Measurements from ENCODE around the gene PNLIPRP2. TPM values are rescaled to one million over a fixed set of nuclear protein-coding genes. Genes with fewer than 3 reads are reported as not detected.

Gene PNLIPRP2
- polyA plus RNA-seq, 1 donor (not counting 4 experiments of a cell fraction or from before 2014, with no cell fraction given) = not detected

DNA sequence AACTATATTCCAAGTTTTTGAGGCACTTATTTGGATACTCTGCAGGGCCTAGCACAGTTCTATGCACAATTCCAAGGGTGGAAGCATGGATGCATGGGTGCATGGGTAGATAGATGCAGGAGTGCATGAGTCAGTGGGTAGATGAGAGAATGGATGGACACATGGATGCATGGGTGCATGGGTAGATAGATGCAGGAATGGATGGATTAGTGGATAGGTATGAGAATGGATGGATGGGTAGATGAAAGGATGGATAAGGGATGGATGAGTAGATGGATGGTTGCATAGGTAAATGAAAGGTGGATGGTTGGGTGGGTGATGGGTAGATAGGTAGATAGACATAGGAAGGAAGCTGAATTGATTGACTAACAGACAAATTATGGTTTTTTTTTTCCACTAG lies 15.6 kb downstream of the PNLIPRP2 start:
- no peaks in the 10 kb centered on the region for H3K79me2 ChIP-seq (ENCODE audit: control insufficient read depth, insufficient read depth, low read length)

DNA sequence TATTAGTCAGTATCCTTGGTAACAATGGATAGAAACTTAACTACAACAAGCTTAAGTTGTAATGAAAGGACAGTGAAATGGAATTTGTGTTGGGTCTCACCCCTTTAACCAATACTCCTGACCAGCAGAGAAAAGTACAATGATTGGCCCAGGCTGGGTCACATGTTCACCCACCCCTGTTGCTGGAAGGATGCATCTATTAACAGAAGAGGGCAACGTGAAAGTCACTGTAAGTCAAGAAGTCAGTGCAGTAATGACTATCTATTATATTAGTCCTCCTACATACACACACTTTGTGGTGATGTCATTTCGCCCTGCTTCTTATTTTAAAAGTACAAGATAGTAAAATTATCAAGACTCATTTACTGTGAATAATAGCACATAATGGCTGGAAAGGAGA lies 16.2 kb downstream of the PNLIPRP2 start:
- Histone ChIP-seq H3K4me3 (ENCODE audit: control insufficient read depth in 2 of 3, extremely low read depth in 1 of 3, insufficient read depth in 2 of 3, low read depth in 1 of 3, low read length in 3 of 3) (no peak overlapping the region), H3K9me3 (ENCODE audit: control insufficient read depth, low read depth, low read length) (no peaks in the 10 kb centered on the region), H2AFZ (ENCODE audit: control insufficient read depth, low read length) (no peak overlapping the region), H3K4me2 (ENCODE audit: control insufficient read depth, extremely low read depth, insufficient read depth, low read depth, low read length) (no peak overlapping the region), H3K79me2 (ENCODE audit: control insufficient read depth, insufficient read depth, low read length) (no peaks in the 10 kb centered on the region), H3K9ac (ENCODE audit: control insufficient read depth, extremely low read depth, insufficient read depth, low read length) (no peak overlapping the region), H3K27me3 (ENCODE audit: control insufficient read depth, extremely low read depth, insufficient read depth, low read length) (no peaks in the 10 kb centered on the region), H3K4me1 (ENCODE audit: control insufficient read depth, extremely low read depth, insufficient read depth, low read length) (peaks cover 5% of the 10 kb centered on the region), H4K20me1 (ENCODE audit: control insufficient read depth, extremely low read depth, insufficient read depth, low read length) (no peaks in the 10 kb centered on the region), H3K27ac (ENCODE audit: control insufficient read depth, insufficient read depth, low read length) (no peak overlapping the region), H3K36me3 (ENCODE audit: control insufficient read depth in 2 of 2, extremely low read depth in 1 of 2, insufficient read depth in 2 of 2, low read length in 2 of 2) (no peaks in the 10 kb centered on the region), H3K9me1 (ENCODE audit: control insufficient read depth, extremely low read depth, insufficient read depth, low read length) (no peaks in the 10 kb centered on the region)
- dilution Hi-C loops (cut with MboI; ENCODE audit: extremely low pct_ligation_motif_present, low sequenced_read_pairs) = no loop called here
- no peak for DNase-seq (ENCODE audit: low read depth, low spot score)
- no peak for FAIRE-seq
- TF ChIP-seq, protein P1, sequence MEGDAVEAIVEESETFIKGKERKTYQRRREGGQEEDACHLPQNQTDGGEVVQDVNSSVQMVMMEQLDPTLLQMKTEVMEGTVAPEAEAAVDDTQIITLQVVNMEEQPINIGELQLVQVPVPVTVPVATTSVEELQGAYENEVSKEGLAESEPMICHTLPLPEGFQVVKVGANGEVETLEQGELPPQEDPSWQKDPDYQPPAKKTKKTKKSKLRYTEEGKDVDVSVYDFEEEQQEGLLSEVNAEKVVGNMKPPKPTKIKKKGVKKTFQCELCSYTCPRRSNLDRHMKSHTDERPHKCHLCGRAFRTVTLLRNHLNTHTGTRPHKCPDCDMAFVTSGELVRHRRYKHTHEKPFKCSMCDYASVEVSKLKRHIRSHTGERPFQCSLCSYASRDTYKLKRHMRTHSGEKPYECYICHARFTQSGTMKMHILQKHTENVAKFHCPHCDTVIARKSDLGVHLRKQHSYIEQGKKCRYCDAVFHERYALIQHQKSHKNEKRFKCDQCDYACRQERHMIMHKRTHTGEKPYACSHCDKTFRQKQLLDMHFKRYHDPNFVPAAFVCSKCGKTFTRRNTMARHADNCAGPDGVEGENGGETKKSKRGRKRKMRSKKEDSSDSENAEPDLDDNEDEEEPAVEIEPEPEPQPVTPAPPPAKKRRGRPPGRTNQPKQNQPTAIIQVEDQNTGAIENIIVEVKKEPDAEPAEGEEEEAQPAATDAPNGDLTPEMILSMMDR (optimal IDR thresholded peaks at IDR 0.05 in 1 of 3, IDR thresholded peaks at IDR 0.05 in 1 of 3, conservative IDR thresholded peaks at IDR 0.05 in 1 of 3; ENCODE audit: extremely low read depth in 1 of 3, insufficient read depth in 2 of 3, low read length in 3 of 3) = no peak
- TF ChIP-seq EZH2 (IDR thresholded peaks at IDR 0.05; ENCODE audit: low read length) = no peak

More for the DNA sequence above, 15.6 kb downstream of the PNLIPRP2 start:
- Histone ChIP-seq H4K20me1 (ENCODE audit: control insufficient read depth, extremely low read depth, insufficient read depth, low read length) (no peaks in the 10 kb centered on the region), H3K4me3 (ENCODE audit: control insufficient read depth in 2 of 3, extremely low read depth in 1 of 3, insufficient read depth in 2 of 3, low read depth in 1 of 3, low read length in 3 of 3) (no peak overlapping the region), H3K9me3 (ENCODE audit: control insufficient read depth, low read depth, low read length) (no peaks in the 10 kb centered on the region), H3K4me2 (ENCODE audit: control insufficient read depth, extremely low read depth, insufficient read depth, low read depth, low read length) (no peak overlapping the region), H3K27me3 (ENCODE audit: control insufficient read depth, extremely low read depth, insufficient read depth, low read length) (no peaks in the 10 kb centered on the region), H3K27ac (ENCODE audit: control insufficient read depth, insufficient read depth, low read length) (no peak overlapping the region), H3K9ac (ENCODE audit: control insufficient read depth, extremely low read depth, insufficient read depth, low read length) (no peak overlapping the region), H2AFZ (ENCODE audit: control insufficient read depth, low read length) (no peak overlapping the region), H3K9me1 (ENCODE audit: control insufficient read depth, extremely low read depth, insufficient read depth, low read length) (no peaks in the 10 kb centered on the region), H3K4me1 (ENCODE audit: control insufficient read depth, extremely low read depth, insufficient read depth, low read length) (peaks cover 5% of the 10 kb centered on the region), H3K36me3 (ENCODE audit: control insufficient read depth in 2 of 2, extremely low read depth in 1 of 2, insufficient read depth in 2 of 2, low read length in 2 of 2) (no peaks in the 10 kb centered on the region)
- FAIRE-seq = no peak
- no peak for DNase-seq (ENCODE audit: low read depth, low spot score)
- TF ChIP-seq, protein P1 (optimal IDR thresholded peaks at IDR 0.05 in 1 of 3, IDR thresholded peaks at IDR 0.05 in 1 of 3, conservative IDR thresholded peaks at IDR 0.05 in 1 of 3; ENCODE audit: extremely low read depth in 1 of 3, insufficient read depth in 2 of 3, low read length in 3 of 3) = no peak
- dilution Hi-C loops (cut with MboI; ENCODE audit: extremely low pct_ligation_motif_present, low sequenced_read_pairs) = no loop called here
